T-helper 2 cell (primary cell): ENCODE results near the gene FAT1.
A peak's percentile ranks its signal among the peaks of the same experiment; 100 is the strongest.
"Not testable (repeated sequence)": the region's sequence is repeated elsewhere in the genome, so short reads cannot be mapped to it uniquely, and the experiment has no call there.

Experiments
- DNase-seq, 5 experiments: peaks; one replicate each; pipeline versions ENCODE4 v3.0.0 to v3.0.0-alpha.2; 2012 to 2022
- total RNA-seq, 2 donors: gene quantifications; one replicate each; lab custom pipeline; 2026; lab: John Stamatoyannopoulos, UW

Gene FAT1, protein sequence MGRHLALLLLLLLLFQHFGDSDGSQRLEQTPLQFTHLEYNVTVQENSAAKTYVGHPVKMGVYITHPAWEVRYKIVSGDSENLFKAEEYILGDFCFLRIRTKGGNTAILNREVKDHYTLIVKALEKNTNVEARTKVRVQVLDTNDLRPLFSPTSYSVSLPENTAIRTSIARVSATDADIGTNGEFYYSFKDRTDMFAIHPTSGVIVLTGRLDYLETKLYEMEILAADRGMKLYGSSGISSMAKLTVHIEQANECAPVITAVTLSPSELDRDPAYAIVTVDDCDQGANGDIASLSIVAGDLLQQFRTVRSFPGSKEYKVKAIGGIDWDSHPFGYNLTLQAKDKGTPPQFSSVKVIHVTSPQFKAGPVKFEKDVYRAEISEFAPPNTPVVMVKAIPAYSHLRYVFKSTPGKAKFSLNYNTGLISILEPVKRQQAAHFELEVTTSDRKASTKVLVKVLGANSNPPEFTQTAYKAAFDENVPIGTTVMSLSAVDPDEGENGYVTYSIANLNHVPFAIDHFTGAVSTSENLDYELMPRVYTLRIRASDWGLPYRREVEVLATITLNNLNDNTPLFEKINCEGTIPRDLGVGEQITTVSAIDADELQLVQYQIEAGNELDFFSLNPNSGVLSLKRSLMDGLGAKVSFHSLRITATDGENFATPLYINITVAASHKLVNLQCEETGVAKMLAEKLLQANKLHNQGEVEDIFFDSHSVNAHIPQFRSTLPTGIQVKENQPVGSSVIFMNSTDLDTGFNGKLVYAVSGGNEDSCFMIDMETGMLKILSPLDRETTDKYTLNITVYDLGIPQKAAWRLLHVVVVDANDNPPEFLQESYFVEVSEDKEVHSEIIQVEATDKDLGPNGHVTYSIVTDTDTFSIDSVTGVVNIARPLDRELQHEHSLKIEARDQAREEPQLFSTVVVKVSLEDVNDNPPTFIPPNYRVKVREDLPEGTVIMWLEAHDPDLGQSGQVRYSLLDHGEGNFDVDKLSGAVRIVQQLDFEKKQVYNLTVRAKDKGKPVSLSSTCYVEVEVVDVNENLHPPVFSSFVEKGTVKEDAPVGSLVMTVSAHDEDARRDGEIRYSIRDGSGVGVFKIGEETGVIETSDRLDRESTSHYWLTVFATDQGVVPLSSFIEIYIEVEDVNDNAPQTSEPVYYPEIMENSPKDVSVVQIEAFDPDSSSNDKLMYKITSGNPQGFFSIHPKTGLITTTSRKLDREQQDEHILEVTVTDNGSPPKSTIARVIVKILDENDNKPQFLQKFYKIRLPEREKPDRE (N-terminal part only)
- total RNA-seq, result 0 to 5.3 reads per million in 2 donors

DNA sequence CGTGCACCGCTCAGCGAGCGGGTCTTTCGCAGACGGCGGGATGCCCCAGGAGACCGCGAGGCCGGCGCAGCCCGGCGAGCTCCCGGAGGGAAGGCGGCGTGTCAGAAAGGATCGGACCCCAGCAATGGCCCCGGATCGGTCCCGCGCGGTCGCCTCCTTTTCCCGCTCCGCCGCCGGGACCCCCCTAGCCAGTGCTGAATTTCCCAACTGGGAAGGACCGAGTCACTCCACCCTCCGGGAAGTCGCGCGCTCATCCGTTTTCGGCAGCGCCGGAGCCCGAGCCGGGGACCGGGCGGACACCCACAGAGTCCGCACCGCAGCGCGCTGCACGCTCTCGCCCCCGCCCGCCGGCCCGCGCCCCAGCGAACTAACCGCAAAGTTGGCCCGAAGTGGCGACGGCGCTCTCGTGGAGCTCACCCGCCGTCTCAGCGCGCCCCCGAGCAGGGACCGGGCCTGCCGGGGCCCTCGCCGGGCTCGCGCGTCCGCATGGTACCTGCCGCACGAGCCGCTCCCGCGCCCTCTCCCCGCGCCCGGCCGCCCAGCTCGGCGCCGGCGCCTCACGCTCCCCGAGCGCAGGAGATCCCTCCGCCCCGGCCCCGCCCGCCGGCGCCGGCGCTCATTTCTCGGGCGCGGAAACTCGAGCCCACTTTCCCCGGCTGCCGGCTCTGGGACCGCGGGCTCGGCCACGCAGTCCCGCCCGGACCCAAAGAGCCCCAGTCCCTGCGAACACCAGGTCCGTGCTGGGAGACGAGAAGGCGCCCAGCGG, at the start of gene FAT1:
TSS of gene FAT1 (minus strand) at position 565 of the 766 bp plus-strand sequence. CDS start 14,029 bp downstream, outside the sequence.
- peak in 1 of 5 experiments; percentile 71 for DNase-seq

DNA sequence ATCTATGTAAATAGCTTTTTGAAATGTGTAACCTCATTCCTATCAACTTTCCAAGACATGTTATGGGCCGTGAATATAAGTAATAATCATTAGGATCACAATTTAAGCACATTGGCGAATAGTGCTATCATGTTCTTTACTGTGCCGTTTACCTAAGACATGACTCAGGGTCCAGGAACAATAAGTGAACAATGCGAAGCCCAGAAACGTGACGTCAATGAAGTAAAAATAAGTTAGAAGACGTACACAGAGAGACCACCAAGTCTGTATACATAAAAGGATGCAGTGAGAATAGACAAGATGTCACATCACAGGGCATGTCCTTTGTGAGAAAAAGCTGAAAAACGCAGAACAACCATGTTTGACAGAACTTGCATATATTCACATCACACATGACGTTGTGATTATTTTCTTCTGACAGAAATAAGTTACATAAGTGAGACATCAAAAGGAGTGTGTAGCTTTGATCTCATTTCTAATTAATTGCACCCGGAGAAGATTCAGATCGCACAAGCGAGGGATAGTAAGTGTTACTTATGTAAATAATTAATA, 49.4 kb upstream of the FAT1 start:
- DNase-seq, result no peak

DNA sequence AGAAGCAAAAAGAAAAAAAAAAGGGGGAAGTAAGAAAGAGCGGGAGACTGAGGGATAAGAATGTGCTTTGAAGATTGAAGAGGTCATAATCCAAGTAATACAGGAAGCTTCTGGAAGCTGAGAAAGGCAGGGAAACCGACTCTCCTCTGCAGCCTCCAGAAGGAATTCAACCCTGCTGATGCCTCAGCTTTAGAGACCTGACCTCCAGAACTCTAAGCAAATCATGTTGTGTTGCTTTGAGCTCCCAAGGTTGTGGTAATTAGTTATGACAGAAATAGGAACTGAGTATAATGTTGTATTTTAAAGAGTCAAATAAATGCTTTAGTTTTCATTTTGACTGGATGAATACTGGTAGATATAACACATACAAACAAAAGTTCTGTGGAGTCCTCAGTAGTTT, 48.0 kb upstream of the FAT1 start:
- no peak for DNase-seq

DNA sequence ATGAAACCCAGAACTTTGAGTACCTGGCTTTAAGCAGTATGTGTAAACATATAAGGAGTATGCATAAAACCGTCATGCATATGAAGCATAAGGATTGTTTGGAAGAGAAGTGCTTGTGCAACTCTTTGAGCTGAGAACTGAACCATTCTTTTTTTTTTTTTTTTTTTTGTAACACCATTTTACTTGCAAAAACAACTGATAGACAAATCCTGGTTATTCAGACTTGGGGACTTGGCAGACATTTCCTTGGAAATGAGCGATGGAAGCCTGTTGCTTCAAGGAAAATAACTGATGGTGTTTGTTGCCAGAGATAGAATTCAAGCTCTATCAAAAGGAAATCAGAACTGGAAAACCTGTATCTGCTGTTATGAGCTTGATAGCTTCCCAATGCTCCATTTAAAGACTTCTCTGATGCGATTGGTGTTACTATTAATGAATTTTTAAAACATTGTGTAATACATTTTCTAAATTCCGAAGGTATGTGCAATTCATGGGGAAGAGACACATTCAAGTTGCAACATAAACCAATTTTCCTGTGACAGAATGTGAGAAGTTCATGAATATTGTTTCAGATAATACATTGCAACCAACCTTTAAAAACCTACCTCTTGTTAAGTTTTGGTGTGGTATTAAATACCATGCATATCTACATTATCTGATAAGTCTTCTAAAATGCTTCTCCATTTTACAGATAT, 47.0 kb upstream of the FAT1 start:
- DNase-seq, result no peak

DNA sequence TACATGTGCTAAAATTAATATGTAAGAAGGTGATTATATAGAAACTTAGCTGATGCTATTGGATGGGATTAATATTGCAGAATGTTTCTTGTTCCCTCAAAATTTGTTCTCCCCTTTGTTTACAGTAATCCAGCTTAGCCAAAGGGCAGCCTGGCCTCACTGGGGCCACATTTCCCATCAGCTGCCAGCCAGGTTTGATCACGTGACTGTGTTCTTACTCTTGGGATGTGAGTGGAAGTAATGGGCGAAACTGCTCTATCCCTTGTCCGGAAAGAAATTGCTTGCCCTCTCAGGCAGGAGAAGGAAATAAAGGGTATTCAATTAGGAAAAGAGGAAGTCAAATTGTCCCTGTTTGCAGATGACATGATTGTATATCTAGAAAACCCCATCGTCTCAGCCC, 44.1 kb upstream of the FAT1 start:
- DNase-seq, result no peak

DNA sequence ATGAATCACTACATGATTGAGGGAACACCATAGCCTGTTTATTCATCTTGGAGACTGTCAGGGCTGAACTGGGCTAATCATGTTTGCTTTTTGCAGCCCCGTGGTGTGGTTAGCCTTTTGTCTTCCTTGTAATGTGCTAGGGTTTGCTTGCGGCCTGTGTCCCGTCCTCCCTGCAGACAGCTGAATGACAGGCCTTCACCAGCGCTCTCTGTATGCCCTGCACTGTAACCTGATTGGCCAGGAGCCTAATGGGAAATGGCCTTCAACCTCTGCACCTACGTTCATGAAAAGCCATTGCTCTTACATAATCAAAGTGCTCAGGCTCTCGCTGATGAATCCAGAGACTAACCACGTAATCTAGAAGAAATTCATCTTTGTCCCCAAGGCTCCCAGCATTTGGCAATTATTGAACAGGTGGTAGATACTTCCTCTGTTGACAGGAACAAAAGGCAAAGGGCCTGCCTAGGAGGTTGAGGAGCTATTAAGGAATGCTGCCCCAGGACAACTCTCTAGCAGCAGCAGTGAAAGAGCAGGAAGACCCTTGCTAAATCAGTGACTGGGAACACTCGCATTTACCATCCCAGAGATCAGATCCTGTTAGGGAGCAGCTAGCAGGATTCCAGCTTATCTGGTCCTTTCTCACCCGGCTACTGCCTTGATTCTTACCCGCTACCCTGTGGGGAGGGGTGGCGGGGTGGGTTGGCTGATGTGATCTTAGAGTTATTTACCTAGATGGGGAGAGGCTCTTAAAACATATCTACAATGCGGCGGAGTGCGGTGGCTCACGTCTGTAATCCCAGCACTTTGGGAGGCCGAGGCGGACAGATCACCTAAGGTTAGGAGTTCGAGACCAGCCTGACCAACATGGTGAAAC, 42.3 kb upstream of the FAT1 start:
- DNase-seq, result no peak

DNA sequence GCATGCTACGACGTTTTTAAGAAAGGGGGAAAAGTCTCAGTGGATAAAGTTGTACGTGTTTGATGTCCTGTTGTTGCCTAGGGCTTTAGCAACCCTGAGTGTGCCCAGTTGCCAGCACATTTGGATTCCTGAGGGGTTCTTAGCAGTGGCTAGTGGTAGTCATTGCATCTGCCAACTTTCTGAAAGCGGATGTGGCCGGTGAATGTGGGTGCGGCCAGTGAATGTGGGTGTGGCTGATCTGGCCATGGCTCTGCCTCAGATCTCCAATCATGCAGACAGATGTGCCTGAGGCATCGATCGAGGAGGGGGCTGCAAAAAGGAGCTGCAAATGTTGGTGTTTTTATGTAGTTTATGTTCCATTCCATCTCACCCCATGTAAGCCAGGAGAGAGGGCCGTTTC, 41.5 kb upstream of the FAT1 start:
- no peak for DNase-seq

DNA sequence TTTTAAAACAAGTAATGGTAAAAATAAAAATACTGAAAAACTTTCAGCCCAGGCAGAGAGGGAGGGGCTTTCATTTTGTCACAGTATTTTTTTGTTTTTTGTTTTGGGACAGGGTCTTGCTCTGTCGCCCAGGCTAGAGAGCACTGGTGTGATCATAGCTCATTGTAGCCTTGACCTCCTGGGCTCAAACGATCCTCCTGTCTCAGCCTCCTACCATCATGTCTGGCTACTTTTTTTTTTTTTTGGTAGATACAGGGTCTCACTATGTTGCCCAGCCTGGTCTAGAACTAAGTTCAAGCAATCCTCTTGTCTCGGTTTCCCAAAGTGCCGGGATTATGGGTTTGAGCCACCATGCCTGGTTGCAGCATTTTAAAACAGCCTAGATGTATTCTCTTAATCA, 40.8 kb upstream of the FAT1 start:
- no peak for DNase-seq

DNA sequence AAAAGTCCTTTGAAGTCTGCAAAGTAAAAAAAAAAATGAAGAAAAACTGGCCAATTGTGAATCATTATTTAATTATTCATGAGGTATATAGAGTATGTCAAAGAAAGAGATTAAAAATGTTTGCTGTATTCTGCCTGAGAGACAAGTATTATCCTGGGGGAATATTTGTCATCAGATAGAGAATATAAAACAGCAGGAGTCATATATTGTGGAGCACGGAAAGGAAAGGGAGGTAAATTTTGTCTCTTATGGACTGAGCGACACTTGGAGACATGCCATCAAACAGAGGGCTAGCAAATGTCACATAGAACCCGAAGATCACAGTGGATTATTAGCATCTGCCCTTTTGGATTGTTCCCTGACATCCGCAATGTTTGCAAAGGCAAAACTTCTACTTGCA, 39.2 kb upstream of the FAT1 start:
- DNase-seq, result no peak

DNA sequence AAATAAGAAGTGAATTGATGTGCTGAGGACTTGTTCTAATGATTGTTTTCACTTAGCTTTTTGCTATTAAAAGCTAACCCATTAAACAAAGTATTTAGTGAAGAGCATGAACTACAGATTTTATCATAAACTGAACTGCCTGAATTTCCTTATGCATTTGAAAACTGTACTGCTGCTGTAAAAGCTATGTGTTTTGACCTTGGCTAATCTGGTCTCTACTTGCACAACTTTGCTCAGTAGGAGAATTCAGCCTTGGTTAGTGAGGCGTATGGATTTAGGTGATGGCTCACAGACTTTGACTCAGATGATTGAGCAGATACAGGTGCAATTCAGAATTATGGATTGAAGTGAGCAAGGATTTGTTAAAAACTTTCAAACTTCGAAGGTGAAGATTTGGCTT, 38.7 kb upstream of the FAT1 start:
- no peak for DNase-seq

DNA sequence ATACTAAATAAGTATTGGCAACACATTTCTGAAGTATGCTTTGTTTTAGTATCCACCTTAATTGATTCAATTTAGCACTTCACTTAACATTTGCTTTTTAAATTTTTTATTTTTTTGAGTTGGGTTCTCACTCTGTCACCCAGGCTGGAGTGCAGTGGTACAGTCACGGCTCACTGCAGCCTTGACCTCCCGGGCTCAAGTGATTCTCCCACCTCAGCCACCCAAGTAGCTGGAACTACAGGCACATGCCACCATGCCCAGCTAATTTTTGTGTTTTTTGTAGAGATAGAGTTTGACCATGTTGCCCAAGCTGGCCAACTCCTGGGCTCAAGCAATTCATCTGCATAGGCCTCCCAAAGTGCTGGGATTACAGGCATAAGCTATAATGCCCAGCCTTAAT, 38.3 kb upstream of the FAT1 start:
- not testable (repeated sequence) for DNase-seq

DNA sequence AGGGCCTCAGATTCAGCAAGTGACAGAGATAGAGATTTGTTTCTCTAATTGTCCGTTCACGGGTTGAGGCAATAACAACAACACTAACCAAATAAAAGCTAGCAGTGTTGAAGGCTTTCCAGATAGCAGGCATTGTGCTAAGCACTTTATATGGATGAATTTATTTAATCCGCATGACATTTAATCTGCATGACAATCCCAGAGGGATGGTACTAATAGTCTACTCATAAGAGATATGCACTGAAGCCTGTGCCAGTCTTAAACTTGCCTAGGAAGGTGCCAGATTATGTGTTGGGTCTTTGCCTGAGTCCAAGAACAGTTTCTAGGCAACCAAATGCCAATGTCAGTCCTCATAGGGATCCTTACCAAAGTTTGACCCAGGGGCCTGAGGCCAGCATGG, 37.7 kb upstream of the FAT1 start:
- no peak for DNase-seq

DNA sequence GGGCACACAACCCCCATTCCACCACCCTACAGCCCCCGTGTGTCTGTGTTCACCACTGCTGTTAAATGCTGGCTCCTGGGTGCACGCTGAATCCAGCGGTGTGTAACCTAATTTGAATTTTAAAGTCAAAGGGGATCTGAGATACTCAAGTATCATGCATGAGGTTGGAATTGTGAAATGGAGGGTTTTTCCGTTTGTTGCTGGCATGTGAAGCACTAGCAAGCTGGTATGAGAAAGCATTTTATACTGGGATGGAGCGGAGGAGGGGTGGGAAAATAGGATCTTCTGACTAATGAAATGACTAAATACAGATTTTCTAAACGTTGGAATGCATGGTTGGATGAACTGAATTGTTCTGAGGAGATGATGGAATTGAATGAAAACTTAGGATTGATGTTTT, 36.9 kb upstream of the FAT1 start:
- DNase-seq, result no peak

DNA sequence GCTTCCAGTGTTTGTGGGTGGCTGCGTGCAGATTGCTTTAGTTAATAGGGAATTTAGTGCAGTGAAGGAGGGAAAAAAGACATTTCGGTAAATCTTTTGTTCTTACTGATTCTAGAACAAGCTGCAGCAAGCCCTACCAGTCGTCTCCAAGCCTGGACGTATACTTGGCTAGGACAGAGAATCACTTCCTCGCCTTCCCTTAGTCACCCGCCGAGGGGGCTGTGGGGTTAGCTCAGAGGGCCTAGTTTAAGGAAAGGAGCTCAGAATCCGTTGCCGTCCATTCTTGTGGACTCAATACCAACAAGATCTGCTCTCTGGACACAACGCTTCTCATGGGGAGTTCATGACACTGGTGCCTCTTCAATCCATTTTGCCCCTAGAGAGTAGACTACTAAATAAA, 36.3 kb upstream of the FAT1 start:
- no peak for DNase-seq

DNA sequence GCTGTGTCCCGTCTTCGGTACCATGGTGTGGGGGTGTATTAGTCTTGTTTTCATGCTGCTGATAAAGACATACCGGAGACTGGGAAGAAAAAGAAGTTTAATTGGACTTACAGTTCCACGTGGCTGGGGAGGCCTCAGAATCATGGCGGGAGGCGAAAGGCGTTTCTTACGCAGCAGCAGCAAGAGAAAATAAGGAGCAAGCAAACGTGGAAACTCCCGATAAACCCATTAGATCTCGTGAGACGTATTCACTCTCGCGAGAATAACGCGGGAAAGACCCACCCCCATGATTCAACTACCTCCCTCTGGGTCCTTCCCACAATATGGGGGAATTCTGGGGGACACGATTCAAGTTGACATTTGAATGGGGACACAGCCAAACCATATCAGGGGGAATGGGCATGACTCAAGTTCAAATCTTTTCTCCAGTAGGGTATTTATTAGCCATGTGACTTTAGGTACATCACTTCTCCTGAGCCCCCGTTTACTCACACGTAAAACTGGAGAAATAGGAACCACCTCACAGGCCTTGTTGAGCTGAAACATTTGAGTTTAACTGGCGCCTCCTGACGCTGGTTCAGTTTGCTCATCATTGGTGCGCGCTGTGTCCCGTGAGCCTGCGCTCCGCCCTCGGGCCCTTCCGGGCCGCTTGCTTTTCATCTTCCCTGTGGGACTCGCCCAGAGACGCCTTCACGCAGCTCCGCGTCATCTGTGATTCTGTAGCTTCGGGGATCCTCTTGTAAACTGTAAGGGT, 35.5 kb upstream of the FAT1 start:
- no peak for DNase-seq

DNA sequence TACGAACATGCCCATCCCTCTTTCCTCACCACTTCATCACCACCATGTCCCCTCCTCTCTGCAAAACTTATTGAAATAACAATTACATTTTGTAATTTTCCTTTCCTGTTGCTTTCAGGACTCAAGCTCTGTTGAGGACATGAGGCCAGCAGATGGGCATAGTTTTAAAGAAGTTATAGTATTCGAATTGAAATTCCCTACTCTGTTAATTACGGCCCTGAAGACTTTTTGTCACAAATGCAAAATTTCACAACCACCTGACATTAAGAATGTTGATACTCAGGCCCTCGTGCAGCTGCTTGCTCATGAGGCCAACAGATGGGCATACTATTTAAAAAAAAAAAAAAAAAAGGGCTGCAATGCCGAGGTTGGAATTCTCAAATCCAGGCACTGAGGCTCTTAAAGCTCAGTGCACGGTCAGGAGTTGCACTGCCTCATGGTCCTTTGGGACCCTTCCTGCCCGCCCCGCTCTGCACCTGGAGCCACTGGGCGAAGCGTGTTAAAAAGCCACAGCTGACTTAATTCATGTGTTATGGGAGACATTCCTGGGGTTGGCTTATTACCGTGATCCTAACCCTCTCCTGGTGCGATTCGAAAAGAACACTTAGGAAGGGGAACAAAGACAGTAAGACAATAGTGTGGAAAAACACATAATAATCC, 34.2 kb upstream of the FAT1 start:
- DNase-seq, result no peak

DNA sequence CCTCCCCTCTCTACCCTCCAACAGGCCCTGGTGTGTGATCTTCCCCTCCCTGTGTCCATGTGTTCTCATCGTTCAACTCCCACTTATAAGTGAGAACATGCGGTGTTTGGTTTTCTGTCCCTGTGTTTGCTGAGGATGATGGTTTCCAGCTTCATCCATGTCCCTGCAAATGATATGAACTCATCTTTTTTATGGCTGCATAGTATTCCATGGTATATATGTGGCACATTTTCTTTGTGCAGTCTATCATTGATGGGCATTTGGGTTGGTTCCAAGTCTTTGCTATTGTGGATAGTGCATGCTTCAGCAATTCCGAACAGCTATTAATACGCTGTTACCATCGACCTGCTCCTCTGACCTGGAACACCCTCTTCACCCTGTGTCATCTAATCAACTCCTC, 32.9 kb upstream of the FAT1 start:
- DNase-seq, result not testable (repeated sequence)

DNA sequence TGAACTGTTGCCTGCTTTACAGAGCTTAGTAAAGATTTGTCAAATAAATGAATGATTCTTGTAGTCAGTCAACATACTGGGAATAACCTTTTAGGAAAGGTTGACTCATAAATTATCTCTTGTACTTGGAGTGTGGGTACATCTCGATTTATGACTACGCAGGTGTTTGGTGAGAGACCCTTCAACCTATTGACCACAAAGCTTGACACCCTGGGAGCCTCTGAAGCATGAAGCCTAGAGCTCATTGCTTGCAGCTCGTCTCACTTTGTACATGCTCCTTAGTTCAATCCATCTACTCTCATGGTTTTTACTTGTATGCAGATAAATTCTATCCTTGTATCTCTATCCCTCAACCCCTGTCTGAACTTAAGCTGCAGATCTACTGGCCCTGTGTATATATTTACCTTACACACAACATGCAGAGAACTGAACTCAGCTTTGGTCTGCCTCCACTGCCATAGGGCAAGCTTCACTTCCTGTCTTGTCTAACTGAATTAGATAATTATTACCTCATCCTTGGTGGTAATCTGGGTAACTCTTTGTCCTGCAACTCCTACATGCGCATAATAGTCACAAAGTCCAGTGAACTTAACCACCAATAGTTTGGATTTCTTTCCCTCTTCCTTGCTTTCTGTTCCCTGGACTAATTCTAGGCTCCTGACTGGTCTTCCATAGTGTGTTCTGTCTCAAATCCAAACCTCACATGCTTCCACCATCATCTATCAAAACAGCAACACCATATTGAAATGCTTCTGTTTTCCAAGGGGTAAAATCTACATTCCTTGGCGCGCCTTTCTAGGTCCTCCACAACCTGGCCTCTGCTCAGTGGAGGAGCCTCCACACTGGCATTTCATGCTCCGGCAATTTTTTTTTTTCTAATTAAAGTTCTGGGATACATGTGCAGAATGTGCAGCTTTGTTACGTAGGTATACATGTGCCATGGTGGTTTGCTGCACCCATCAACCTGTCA, 32.2 kb upstream of the FAT1 start:
- DNase-seq, result no peak
